K562 treated with DMSO at 1 percent for 24 hours (cell line): ENCODE measurements around the gene SERAC1. TPM values are rescaled to one million over a fixed set of nuclear protein-coding genes. Genes with fewer than 3 reads are reported as not detected.

Source experiments
- total RNA-seq: library from RNA; unstranded; fragments of 300-600 nt; gene quantifications from 2 replicates; pipeline ENCODE4 v1.2.3, GENCODE V29; 2022; ENCODE audit warnings: low read depth; ENCODE audit not compliant: insufficient read depth

SERAC1 gene
- 3.9 and 5.2 TPM in 2 replicates for total RNA-seq

DNA sequence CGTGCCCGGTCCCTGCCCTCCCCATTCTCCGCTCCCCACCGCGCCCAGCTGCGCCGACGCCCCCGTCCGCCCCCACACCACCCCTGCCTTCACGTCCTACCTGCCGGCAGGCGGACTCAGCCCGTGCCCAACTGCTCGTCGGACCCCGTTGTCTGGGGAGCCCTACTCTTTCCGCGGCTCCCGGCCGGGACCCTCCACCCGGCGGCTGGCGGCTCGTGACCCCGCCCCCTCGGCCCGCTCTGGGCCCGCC, at the start of gene SERAC1:
Gene SERAC1 (minus strand): TSS at position 223 of the 250 bp plus-strand sequence. CDS start 9,899 bp downstream, outside the sequence.

Other genes with a start within 250 kb of the SERAC1 start
- 15.0 and 15.8 TPM in 2 replicates for gene SYNJ2, start 186.4 kb downstream of the SERAC1 start, total RNA-seq
- 3.6 and 4.1 TPM in 2 replicates for gene GTF2H5, start 88 bp upstream of the SERAC1 start, total RNA-seq
- 9.5 and 14.0 TPM in 2 replicates for gene TULP4, start 144.2 kb upstream of the SERAC1 start, total RNA-seq